GM19035 (cell line): Measurements from ENCODE around the gene RAB35.

Experiments
- ATAC-seq: cut with Tn5 transposase; IDR thresholded peaks from one replicate; pipeline ENCODE4 v1.9.1; 2021; ENCODE audit not compliant: unreplicated experiment

The RAB35 gene

GRCh38 chr12:120109570-120110267 lies 6.8 kb downstream of the RAB35 start:
- ATAC-seq = no peak

GRCh38 chr12:120106151-120106550 lies 10.4 kb downstream of the RAB35 start:
- ATAC-seq = no peak

GRCh38 chr12:120103371-120103770 lies 13.2 kb downstream of the RAB35 start:
- ATAC-seq = no peak

GRCh38 chr12:120103044-120103338 lies 13.6 kb downstream of the RAB35 start:
- ATAC-seq = no peak

GRCh38 chr12:120102189-120103043 lies 14.1 kb downstream of the RAB35 start:
- no peak for ATAC-seq

GRCh38 chr12:120101617-120102016 lies 14.9 kb downstream of the RAB35 start:
- no peak for ATAC-seq

- no peak for ATAC-seq
Observed at GRCh38 chr12:120101182-120101581, 15.4 kb downstream of the RAB35 start.

- ATAC-seq = no peak
Observed at GRCh38 chr12:120100630-120101029, 15.9 kb downstream of the RAB35 start.

- no peak for ATAC-seq
Observed at GRCh38 chr12:120099738-120100137, 16.8 kb downstream of the RAB35 start.

- no peak for ATAC-seq
Observed at GRCh38 chr12:120098756-120099470, 17.6 kb downstream of the RAB35 start.

- no peak for ATAC-seq
Observed at GRCh38 chr12:120096671-120097202, 19.8 kb downstream of the RAB35 start.

- no peak for ATAC-seq
Observed at GRCh38 chr12:120095736-120096135, 20.8 kb downstream of the RAB35 start.

- ATAC-seq = no peak
Observed at GRCh38 chr12:120095331-120095730, 21.2 kb downstream of the RAB35 start.

GRCh38 chr12:120094485-120094884 lies 22.1 kb downstream of the RAB35 start:
- no peak for ATAC-seq

- ATAC-seq = no peak
Observed at GRCh38 chr12:120093592-120094355, 22.8 kb downstream of the RAB35 start.

- no peak for ATAC-seq
Observed at GRCh38 chr12:120093336-120093591, 23.3 kb downstream of the RAB35 start.

- ATAC-seq = no peak
Observed at GRCh38 chr12:120092551-120093335, 23.8 kb downstream of the RAB35 start.

- no peak for ATAC-seq
Observed at GRCh38 chr12:120091371-120092090, 25.0 kb downstream of the RAB35 start.

GRCh38 chr12:120090626-120091295 lies 25.8 kb downstream of the RAB35 start:
- no peak for ATAC-seq
